C1 segment of cervical spinal cord (tissue), 14 donors: Measurements from ENCODE around the gene IL6R.
"Not testable (repeated sequence)": the region's sequence is repeated elsewhere in the genome, so short reads cannot be mapped to it uniquely, and the experiment has no call there.

Source experiments
- DNase-seq, 14 donors: peaks; one replicate each; lab custom pipeline; 2025; lab: John Stamatoyannopoulos, UW

Gene IL6R

DNA sequence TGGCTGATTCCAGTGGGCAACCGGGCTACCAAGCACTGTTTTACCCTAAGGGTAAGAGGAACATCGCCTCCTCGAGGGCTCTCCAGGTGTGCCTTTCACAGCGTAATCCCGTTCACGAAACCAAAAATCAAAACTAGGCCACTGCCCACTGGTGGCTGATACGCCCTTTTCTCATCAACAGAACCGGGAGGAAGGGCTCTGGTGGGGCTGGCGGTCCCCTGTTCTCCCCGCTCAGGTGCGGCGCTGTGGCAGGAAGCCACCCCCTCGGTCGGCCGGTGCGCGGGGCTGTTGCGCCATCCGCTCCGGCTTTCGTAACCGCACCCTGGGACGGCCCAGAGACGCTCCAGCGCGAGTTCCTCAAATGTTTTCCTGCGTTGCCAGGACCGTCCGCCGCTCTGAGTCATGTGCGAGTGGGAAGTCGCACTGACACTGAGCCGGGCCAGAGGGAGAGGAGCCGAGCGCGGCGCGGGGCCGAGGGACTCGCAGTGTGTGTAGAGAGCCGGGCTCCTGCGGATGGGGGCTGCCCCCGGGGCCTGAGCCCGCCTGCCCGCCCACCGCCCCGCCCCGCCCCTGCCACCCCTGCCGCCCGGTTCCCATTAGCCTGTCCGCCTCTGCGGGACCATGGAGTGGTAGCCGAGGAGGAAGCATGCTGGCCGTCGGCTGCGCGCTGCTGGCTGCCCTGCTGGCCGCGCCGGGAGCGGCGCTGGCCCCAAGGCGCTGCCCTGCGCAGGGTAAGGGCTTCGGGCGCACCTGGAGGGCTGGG lies at the start of gene IL6R:
Gene IL6R (plus strand): TSS at position 360 of the 763 bp plus-strand sequence. CDS start 287 bp downstream, at position 647.
- peak in 12 of 14 donors; percentile 25 to 94 (median 72) for DNase-seq

GRCh38 chr1:154358519-154358918 lies 46.6 kb upstream of the IL6R start:
- no peak for DNase-seq

DNA sequence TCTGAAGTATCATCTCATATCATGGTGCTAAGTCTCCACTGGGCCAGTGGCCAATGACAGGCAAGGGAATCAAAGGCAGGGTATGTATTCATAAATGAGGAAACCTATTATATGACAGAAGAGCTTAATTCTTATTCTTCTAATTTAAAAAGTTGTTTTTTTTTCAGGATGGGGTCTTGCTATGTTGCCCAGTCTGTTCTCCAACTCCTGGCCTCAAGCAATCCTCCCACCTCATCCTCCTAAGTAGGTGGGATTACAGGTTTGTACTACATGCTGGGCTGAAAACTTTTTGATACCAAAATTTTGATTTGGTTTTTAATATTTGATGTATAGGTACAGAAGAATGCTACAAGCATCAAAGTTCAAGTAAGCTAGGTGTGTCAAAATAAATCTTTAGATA lies 44.9 kb upstream of the IL6R start:
- DNase-seq, result no peak

DNA sequence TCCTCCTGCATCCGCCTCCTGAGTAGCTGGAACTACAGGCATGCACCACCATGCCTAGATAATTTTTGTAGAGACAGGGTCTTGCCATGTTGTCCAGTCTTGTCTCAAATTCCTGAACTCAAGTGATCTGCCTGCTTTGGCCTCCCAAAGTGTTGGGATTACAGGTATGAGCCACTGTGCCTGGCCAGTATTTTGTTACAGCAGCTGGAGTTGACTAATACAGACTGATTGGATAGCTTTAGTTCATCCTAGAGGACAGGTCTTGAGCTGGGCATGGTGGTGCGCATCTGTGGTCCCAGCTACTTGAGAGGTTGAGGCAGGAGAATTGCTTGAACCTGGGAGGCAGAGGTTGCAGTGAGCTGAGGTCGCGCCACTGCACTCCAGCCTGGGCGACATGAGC lies 44.3 kb upstream of the IL6R start:
- DNase-seq, result not testable (repeated sequence)

DNA sequence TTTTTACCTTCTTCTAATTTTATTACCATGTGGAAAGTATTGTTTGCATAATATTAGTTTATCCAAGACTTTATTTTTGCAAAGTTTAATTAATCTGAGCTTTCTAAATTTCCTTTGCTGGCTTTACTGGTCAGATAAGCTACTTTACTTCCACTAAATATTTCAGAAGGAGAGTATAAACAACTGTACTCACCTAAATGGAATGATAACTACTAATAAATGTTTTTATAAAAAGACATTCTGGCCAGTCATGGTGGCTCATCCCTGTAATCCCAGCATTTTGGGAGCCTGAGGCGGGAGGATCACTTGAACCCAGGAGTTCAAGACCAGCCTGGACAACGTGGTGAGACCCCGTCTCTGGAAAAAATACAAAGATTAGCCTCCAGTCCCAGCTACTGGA lies 43.8 kb upstream of the IL6R start:
- DNase-seq, result no peak

GRCh38 chr1:154371436-154371835 lies 33.7 kb upstream of the IL6R start:
- no peak for DNase-seq

DNA sequence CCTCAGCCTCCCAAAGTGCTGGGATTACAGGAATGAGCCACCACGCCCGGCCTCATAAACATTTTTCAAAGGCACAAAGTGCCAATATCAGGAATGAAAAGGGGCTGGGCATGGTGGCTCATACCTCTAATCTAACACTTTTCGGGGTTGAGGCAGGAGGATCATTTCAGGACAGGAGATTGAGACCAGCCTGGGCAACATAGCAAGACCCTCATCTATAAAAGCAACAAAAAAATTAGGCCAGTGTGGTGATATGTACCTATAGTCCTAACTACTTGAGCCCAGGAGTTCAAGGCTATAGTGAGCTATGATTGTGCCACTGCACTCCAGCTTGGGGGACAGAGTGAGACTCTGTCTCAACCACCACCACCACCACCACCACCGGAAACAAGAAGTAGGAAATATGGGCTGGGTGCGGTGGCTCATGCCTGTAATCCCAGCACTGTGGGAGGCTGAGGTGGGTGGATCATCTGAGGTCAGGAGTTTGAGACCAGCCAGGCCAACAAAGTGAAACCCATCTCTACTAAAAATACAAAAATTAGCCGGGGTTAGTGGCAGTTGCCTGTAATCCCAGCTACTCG lies 31.3 kb upstream of the IL6R start:
- not testable (repeated sequence) for DNase-seq

GRCh38 chr1:154379301-154379700 lies 25.8 kb upstream of the IL6R start:
- no peak for DNase-seq

- DNase-seq, result no peak
These were observed 20.3 kb upstream of the IL6R start for GRCh38 chr1:154384650-154385489.

DNA sequence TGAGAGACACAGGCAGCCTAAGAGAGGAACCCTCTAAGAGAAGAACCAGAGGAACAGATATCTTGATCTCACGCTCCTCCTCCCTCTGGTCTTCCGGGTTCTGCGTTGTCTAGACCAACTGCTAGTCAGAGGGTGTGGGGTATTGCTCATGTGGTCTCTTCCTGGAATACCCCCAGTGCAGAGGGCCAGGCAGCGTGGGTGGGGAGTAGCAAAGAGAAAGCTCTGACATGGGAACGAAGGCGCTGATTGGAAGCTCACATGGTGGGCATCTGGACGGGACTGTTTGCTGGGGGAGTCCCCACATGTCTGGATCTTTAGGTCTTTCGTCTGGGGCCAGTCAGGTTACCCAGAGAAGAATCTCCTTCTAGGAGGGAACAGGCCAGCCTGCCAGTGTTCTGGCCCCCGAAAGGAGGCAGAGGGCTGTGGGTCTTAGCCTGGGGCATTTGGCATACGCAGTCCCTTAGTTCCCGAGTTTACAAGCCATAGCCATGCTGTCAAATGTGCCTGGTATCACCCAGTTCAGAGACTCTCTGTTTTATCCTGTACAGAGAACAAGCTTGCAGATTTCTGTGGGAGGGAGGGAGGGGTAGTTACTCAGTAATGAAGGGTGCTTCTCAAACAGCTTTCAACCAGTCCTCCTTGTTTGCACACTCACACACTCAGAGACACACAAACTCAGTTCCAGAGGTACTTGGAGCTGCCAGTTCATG lies 18.3 kb upstream of the IL6R start:
- no peak for DNase-seq

DNA sequence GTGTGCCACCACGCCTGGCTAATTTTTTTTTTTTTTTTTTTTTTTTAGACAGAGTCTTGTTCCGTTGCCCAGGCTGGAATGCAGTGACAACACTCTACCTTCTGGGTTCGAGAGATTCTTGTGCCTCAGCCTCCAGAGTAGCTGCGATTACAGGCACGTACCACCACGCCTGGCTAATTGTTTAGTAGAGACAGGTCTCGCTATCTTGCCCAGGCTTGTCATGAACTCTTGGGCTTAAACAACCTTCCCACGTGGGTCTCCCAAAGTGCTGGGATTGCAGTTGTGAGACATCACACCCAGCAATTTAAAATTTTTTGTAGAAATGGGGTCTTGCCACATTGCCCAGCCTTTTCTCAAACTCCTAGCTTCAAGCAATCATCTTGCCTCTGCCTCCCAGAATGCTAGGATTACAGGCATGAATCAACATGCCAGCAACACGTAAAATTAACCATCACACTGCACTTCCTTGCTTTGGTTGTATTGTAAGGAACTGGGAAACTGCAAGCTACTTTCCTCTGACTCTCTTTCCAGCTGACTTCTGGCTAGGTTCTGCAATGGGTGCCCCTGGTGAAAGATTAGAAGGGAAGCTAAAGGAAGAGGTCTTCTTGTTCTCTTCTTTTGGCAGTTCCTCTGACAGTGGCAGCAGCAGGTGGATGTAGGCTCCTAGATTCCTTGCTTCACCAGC lies 13.9 kb upstream of the IL6R start:
- DNase-seq, result no peak

- DNase-seq, result no peak
These were observed 7.0 kb upstream of the IL6R start for GRCh38 chr1:154398141-154398540.

DNA sequence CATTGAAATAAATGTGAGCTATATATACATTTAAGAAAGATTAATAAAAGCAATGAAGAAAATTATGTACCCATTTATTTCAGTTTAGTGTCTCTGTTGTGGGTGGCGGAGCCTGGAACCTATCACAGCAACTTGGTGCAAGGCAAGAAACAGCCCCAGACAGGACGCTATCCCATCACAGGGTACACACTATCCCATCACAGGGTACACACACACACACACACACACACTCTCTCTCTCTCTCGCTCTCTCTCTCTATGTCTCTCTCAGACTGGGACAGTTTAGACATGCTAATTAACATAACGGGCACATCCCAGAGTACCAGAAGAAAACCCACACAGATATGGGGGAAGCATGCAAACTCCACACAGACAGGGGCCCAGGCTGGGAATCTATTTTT lies 6.5 kb upstream of the IL6R start:
- DNase-seq, result no peak

GRCh38 chr1:154400381-154400801 lies 4.8 kb upstream of the IL6R start:
- DNase-seq, result no peak

DNA sequence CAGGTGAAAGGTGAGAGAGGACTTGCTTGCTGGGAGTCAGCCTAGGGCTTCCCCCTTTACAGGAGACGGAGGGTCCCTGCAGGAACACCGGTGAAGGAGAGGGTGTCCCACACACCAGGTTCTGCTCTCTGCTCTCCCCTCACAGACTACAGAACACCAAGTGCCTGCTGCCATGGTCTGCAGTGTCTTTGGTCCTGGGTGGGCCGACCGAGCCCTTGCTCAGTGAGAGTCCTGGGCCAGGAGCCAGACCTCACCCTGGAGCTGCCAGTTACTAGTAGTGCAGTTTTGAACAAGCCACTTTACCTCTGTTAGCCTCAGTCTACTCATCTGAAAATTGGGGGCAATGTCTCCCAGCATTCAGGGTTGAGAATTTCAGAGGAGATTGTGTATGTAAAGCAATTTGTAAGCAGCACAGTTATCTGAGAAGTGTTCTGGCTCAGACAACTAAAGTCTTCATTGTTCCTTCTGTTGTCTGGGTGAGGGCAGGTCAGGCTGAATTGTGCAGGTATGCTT lies 2.7 kb upstream of the IL6R start:
- no peak for DNase-seq

DNA sequence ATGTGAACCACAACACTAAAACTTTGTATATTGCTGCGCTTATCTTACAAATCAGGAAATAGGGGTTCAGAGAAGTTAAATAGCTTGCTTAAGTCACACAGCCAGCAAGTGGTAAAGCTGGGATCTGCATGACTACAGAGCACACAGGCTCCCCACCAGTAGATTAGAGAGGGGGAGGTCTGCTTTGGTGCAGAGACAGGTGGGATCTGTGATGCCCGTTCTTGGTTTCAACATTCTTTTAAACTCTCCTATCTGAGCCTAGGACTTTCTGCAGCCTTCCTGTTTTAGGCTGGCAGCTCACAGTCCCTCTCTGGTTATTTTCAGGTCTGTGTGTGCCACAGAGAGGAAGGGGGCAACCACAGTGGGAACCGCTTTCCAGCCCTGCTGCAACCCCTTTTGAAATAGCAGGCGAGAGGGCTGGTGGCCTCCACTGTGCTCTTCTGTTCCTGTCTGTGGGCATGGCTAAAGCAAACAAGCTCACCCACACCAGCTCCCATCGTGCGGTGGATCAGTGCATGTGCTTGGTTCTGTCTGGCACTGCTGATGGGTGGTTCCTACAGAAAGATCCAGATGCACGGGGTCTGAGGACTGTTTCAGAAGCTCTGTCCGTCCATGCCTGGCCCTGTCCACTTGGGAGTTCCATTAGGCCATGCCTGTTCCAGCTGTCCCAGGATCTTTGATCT lies 1.7 kb upstream of the IL6R start:
- DNase-seq, result peak in 4 of 14 donors; percentile 23 to 43 (median 29)

GRCh38 chr1:154403983-154404382 lies 1.2 kb upstream of the IL6R start:
- no peak for DNase-seq

- DNase-seq, result no peak
These were observed 622 bp upstream of the IL6R start for GRCh38 chr1:154404511-154404931.

DNA sequence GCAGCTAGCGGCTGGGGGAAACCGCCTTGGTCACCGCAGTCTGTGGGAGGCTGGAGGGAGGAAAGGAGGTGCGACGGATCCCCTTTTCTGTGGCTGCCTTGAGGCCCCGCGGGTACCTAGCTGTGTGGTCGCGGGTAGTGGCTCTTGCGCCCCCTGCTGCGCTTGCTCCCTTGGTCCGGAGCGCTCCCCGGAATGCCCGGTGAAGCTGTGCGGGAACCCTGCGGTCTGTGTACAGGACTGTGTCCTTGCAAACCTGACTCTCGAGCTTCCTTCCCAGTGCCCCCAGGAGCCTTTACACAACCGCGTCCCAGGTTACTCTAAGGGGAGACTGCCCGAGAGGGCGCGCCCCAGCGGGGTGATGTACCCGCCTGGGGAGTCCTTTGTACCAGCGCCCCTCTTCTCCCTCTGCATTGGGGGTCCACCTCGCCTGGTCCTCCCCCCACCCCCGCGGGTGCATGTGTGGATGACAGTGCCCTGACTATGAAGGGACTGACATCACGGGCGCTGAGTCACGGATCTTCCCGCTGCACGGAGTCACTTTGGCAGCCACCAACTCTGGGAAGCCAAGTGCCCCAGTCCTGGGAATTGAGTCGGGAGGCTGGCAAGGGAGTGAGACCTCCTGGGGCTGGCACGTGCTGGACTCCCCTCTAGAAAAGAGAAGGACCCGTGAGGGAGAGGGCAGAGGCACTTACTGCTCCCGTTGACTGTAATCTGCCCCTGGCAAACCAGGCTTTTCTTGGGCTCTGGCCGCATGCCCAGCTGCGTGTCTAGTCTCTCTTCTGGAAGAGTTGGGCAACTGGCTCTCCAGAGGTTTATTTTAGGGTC lies 816 bp downstream of the IL6R start:
- peak in 12 of 14 donors; percentile 10 to 95 (median 77) for DNase-seq

DNA sequence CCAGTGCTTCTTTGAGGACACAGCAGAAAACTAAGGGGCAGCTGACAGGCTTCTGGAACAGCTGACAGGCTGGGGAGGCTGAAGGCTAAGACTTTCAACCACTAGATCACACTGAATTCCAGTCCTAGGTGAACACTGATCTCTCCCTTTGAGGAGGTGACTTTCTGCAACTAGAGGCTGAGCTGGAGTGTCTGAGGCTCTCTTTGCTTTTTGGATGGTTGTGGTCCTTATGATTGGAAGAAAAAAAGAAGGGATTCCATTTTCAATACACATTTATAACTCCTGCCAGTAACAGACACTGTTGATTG lies 1.4 kb downstream of the IL6R start:
- DNase-seq, result no peak
